Tibial nerve (tissue), 4 donors: Measurements from ENCODE around the gene ETFB. TPM values are rescaled to one million over a fixed set of nuclear protein-coding genes. Genes with fewer than 3 reads are reported as not detected.

Source experiments
- DNase-seq, 2 donors: peaks; one replicate each; pipeline ENCODE4 v3.0.0-alpha.2; 2019; ENCODE audit warnings: low spot score in 2 of 2
- H3K27ac ChIP-seq, 4 donors: fragments of 200-600 bp; sonication (generic) in 3 of 4; one replicate each; pipeline ENCODE4 v1.5.1; 2017 to 2019; ENCODE audit warnings: mild to moderate bottlenecking in 1 of 4
- H3K27me3 ChIP-seq, 2 donors: fragments of 200-600 bp; sonication (generic) in 1 of 2; one replicate each; pipeline versions ENCODE4 v1.5.1 to v1.6.0; 2017 to 2019
- H3K36me3 ChIP-seq, 3 donors: fragments of 200-600 bp; sonication (generic); one replicate each; pipeline ENCODE4 v1.5.1; 2018 to 2019
- H3K4me1 ChIP-seq, 4 donors: fragments of 200-600 bp; sonication (generic) in 3 of 4; one replicate each; pipeline ENCODE4 v1.5.1; 2017 to 2019
- H3K4me3 ChIP-seq, 4 donors: fragments of 200-600 bp; sonication (generic) in 3 of 4; one replicate each; pipeline ENCODE4 v1.5.1; 2017 to 2019; ENCODE audit warnings: mild to moderate bottlenecking in 1 of 4, moderate library complexity in 1 of 4
- H3K9me3 ChIP-seq, 4 donors: fragments of 200-600 bp; sonication (generic) in 3 of 4; one replicate each; pipeline ENCODE4 v1.5.1; 2017 to 2019
- EP300 ChIP-seq, 2 donors: sonication (generic); formaldehyde crosslinking; IDR thresholded peaks; one replicate each; pipeline ENCODE4 v1.6.1; 2017; ENCODE audit warnings: antibody characterized with exemption in 2 of 2, mild to moderate bottlenecking in 1 of 2
- POLR2A ChIP-seq, 2 donors: fragments of 450-650 bp; IDR thresholded peaks; one replicate each; pipeline ENCODE4 v1.6.1; 2017; ENCODE audit warnings: antibody characterized with exemption in 2 of 2, mild to moderate bottlenecking in 2 of 2, moderate library complexity in 2 of 2
- WGBS, 2 donors: methylation state at CpG; one replicate each; pipeline ENCODE4 v1.1.5; 2018; 5-methylcytosine and 5-hydroxymethylcytosine counted together
- total RNA-seq, 4 donors: library from RNA; depleted of rRNA; stranded (reverse); fragments of >200 nt; gene quantifications; one replicate each; pipeline ENCODE4 v1.1.0, GENCODE V29; 2016
- TF ChIP-seq, protein P1 (sequence below), 5 experiments: fragments of 200-600 bp in 3 of 5; fragments of 450-650 bp in 2 of 5; sonication (generic) in 3 of 5; IDR thresholded peaks; one replicate each; pipeline ENCODE4 v1.5.1; 2016 to 2019; ENCODE audit warnings: antibody characterized with exemption in 5 of 5, mild to moderate bottlenecking in 3 of 5, moderate library complexity in 2 of 5

ETFB gene
- total RNA-seq, 4 donors from 2014 or later, result 73.2 to 118 (median 101) TPM

DNA sequence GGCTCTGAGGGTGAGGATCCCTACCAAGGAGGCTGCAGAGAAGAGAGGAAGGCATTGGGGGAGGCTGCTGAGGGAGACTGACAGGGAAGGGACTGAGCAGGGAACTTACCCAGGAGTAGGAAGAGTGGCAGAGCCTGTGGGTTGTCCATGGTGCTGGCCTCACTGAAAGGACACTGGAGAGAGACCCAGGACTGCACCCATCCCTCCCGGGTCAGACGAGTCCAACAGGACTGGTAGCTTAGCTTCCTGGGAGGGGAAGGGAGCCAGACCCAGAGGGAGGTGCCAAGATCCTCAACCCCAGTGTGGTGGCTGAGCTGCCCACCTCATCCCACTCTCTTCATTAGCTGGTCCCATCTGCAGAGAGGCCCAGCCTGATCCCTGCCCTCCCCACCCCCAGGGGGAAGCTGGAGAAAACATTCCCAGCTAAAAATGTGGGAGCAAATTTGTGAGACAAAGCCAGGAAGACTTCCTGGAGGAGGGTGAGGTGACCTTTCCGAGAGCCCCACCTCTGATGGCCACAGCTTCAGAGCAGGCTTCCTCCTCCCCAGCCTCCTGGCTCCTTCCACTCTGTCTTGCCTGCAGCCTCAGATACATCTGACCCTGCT lies 24.1 kb downstream of the ETFB start, which contains the start of gene VSIG10L:
TSS of gene VSIG10L (minus strand) at position 164 of the 605 bp plus-strand sequence. CDS start at position 149, 15 bp downstream.
- no peak for DNase-seq
- no peak for TF ChIP-seq EP300 (IDR thresholded peaks at IDR 0.05)
- TF ChIP-seq, protein P1, sequence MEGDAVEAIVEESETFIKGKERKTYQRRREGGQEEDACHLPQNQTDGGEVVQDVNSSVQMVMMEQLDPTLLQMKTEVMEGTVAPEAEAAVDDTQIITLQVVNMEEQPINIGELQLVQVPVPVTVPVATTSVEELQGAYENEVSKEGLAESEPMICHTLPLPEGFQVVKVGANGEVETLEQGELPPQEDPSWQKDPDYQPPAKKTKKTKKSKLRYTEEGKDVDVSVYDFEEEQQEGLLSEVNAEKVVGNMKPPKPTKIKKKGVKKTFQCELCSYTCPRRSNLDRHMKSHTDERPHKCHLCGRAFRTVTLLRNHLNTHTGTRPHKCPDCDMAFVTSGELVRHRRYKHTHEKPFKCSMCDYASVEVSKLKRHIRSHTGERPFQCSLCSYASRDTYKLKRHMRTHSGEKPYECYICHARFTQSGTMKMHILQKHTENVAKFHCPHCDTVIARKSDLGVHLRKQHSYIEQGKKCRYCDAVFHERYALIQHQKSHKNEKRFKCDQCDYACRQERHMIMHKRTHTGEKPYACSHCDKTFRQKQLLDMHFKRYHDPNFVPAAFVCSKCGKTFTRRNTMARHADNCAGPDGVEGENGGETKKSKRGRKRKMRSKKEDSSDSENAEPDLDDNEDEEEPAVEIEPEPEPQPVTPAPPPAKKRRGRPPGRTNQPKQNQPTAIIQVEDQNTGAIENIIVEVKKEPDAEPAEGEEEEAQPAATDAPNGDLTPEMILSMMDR (IDR thresholded peaks at IDR 0.05), result no peak
- no peak for TF ChIP-seq POLR2A (IDR thresholded peaks at IDR 0.05)
- Histone ChIP-seq H3K36me3 (peaks cover 0 to 25% (median 0%) of the 10 kb centered on the region in 3 donors), H3K27me3 (no peaks in the 10 kb centered on the region), H3K27ac (peak within 1 kb of the TSS; percentile 77 to 91 (median 86)), H3K4me3 (no peak within 1 kb of the TSS), H3K9me3 (no peaks in the 10 kb centered on the region), H3K4me1 (peaks cover 0 to 28% (median 11%) of the 10 kb centered on the region in 4 donors)
- 49 to 57% methylated on average over 3 of the region's 3 CpGs for WGBS, 2 donors

DNA sequence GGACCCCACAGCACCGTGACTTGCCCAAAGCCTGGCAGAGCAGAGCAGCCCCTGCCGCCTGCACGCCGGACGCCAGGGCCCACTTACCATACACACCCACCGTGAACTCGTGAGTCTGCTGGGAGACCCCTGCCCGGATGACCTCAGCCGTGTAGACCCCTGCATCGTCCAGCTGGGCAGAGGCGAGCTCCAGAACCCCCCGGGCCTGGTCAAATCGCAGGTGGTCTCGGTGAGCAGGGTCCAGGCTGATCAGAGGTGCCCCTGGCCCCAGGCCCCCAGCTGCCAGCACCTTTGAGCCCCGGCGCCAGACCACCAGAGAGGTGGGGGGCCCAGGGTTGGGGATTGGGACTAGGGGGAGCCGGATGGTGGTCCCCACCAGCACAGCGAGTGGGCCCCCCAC lies 25.1 kb downstream of the ETFB start:
- peak overlapping the region; percentile 77 to 91 (median 86) for H3K27ac ChIP-seq
- 84 to 85% methylated on average over 18 of the region's 18 CpGs for WGBS, 2 donors
- peaks cover 0 to 15% (median 0%) of the 10 kb centered on the region in 3 donors for H3K36me3 ChIP-seq
- no peaks in the 10 kb centered on the region for H3K9me3 ChIP-seq
- no peaks in the 10 kb centered on the region for H3K27me3 ChIP-seq
- H3K4me1 ChIP-seq, result peaks cover 0 to 28% (median 11%) of the 10 kb centered on the region in 4 donors
- TF ChIP-seq POLR2A (IDR thresholded peaks at IDR 0.05) (no peak), EP300 (IDR thresholded peaks at IDR 0.05) (no peak)
- TF ChIP-seq, protein P1 (IDR thresholded peaks at IDR 0.05), result no peak
- DNase-seq, result no peak
- no peak overlapping the region for H3K4me3 ChIP-seq

DNA sequence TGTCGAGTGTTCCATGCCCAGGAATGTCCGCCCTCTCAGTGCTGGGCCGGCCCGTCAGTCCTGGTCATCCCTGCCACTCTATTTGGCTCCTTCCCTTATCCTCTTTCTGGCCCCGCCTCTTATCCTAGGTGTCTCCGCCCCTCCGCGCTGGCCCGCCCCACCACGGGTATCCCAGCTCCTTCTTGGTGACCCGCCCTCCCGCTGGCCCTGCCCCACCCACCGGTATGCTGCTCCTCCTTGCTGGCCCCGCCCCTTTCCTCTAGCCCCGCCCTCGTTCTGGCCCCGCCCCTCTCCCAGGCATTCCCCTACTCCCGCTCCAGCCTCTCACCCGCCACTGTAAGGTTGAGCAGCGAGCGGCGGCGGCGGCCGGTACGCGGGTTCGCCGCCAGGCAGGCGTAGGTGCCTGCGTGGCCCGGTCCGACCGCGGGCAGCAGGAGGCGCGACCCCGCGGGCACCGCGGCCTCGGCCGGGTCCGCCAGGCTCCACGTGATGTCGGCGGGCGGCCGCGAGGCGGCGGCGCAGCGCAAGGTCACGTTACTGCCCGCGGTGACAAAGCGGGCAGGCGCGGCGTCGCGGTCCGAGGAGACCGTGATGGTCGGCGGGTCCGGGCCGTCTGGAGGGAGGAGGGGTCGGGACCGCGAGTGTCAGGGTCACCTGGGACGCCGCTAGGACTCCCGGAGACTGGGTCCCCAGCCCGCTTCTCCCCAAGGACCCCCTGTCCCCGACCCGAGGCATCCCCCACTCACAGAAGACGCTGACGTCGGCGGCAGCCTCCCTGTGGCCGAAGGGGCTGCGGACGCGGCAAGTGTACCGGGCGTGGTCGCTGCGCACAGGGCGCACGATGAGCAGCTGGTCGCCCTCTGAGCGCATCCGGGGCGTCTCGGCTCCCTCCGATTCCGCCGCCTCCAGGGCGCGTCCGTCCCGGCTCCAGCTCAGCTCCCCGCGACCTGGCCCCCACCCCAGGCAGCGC lies 26.2 kb downstream of the ETFB start:
- H3K36me3 ChIP-seq, result peaks cover 0 to 6% (median 0%) of the 10 kb centered on the region in 3 donors
- H3K9me3 ChIP-seq, result no peaks in the 10 kb centered on the region
- H3K27me3 ChIP-seq, result no peaks in the 10 kb centered on the region
- 1% methylated on average over 21 to 72 of the region's 107 CpGs for WGBS, 2 donors
- peak overlapping the region; percentile 77 to 91 (median 86) for H3K27ac ChIP-seq
- peak; percentile 98 for DNase-seq
- peak overlapping the region; percentile 55 to 73 (median 66) for H3K4me3 ChIP-seq
- peaks cover 0 to 28% (median 11%) of the 10 kb centered on the region in 4 donors for H3K4me1 ChIP-seq
- peak in 1 of 2 donors; percentile 80 for TF ChIP-seq EP300 (IDR thresholded peaks at IDR 0.05)
- TF ChIP-seq POLR2A (IDR thresholded peaks at IDR 0.05), result peak; percentile 75 to 91
- TF ChIP-seq, protein P1 (IDR thresholded peaks at IDR 0.05), result peak; percentile 20 to 92 (median 50)

DNA sequence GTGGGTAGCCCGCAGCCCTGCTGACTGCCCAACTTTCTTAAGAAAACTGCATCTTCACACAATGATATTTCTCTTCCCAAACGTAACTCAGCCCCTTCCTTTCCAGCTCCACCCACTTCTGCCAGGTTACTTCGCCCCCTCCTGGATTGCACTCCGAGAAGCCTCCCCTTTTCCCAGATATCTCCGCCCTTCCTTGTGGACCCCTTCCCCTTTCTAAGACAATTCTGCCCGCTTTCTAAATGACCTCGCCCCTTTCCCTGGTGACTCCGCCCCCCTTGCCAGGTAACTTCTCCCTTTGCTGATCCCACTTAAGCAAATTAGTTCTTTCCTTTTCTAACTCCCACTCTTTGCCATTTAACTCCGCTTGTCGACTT lies 26.9 kb downstream of the ETFB start:
- H3K27me3 ChIP-seq, result no peaks in the 10 kb centered on the region
- WGBS, 2 donors, result 0 to 1% methylated on average over 10 of the region's 10 CpGs
- no peak for DNase-seq
- no peak for TF ChIP-seq POLR2A (IDR thresholded peaks at IDR 0.05)
- TF ChIP-seq, protein P1 (IDR thresholded peaks at IDR 0.05), result no peak
- TF ChIP-seq EP300 (IDR thresholded peaks at IDR 0.05), result no peak
- H3K4me1 ChIP-seq, result peaks cover 0 to 28% (median 11%) of the 10 kb centered on the region in 4 donors
- peak overlapping the region; percentile 65 to 90 (median 75) for H3K27ac ChIP-seq
- no peaks in the 10 kb centered on the region for H3K9me3 ChIP-seq
- no peaks in the 10 kb centered on the region for H3K36me3 ChIP-seq
- H3K4me3 ChIP-seq, result peak overlapping the region; percentile 44 to 73 (median 58)
